Mammary epithelial cell (primary cell): ENCODE data around the gene GSG1L.
"Not testable (repeated sequence)": the region's sequence is repeated elsewhere in the genome, so short reads cannot be mapped to it uniquely, and the experiment has no call there.

Experiments
- CTCF ChIP-seq, 2 donors: IDR thresholded peaks in 1 of 2; conservative IDR thresholded peaks in 1 of 2; 2 replicates each; pipeline ENCODE4 v1.5.1; 2011 to 2012; ENCODE audit warnings: inconsistent platforms in 2 of 2, low read length in 2 of 2, mild to moderate bottlenecking in 2 of 2, control low read depth in 1 of 2, low read depth in 1 of 2; ENCODE audit not compliant: insufficient read depth in 1 of 2; ENCODE audit errors: extremely low read depth in 1 of 2
- EZH2 ChIP-seq: IDR thresholded peaks from 2 replicates; pipeline ENCODE4 v1.6.1; 2012; ENCODE audit warnings: low read length, inconsistent platforms, borderline replicate concordance

DNA sequence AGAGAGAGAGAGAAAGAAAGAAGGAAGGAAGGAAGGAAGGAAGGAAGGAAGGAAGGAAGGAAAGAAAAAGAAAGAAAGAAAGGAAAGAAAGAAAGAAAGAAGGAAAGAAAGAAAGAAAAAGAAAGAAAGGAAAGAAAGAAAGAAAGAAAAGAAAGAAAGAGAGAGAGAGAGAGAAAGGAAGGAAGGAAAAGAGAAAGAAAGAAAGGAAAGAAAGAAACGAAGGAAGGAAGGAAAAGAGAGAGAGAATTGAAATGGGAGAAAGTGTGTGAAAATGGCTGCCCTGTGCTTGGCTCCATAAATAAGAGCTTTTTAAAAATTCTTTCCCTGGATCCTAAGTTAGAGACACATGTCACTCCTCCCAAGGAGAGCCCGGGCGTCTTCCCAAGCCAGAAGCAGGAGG is 83.8 kb downstream of the GSG1L start:
- TF ChIP-seq CTCF (conservative IDR thresholded peaks at IDR 0.05 in 1 of 2, IDR thresholded peaks at IDR 0.05 in 1 of 2; ENCODE audit: extremely low read depth in 1 of 2, insufficient read depth in 1 of 2, low read depth in 1 of 2, low read length in 2 of 2); EZH2: not testable (repeated sequence)
